IMR-90 (cell line): ENCODE measurements around the gene GRIN2A. TPM values are rescaled to one million over a fixed set of nuclear protein-coding genes. Genes with fewer than 3 reads are reported as not detected.

Experiments
- ATAC-seq: fragments of 200-7000 bp; cut with Tn5 transposase; 2 replicates; pipeline ENCODE4 v1.9.1; 2020; ENCODE audit warnings: low read depth, mild to moderate bottlenecking, moderate library complexity
- BruUV-seq: library from RNA; stranded (reverse); fragments of 400-500 nt; replicated peaks from 2 replicates; lab custom pipeline; 2021; lab: Mats Ljungman, UMichigan
- CTCF ChIA-PET: fragments of 300-600 bp; formaldehyde crosslinking; extraction: SDS; loops from one replicate; lab custom pipeline; 2021; ENCODE audit warnings: antibody characterized with exemption; lab: Yijun Ruan, JAX
- POLR2A ChIA-PET: fragments of 300-600 bp; sonication (Branson Sonifier 250); formaldehyde crosslinking; loops from one replicate; lab custom pipeline; 2022; ENCODE audit warnings: antibody characterized with exemption; ENCODE audit not compliant: unreplicated experiment; lab: Charles Lee
- DNase-seq: peaks from one replicate; pipeline ENCODE4 v3.0.0; 2013
- H2AFZ ChIP-seq: replicated peaks from 2 replicates; pipeline ENCODE3; 2013; ENCODE audit warnings: low read length, mild to moderate bottlenecking; ENCODE audit not compliant: poor library complexity
- H2AK5ac ChIP-seq: 2 replicates; pipeline ENCODE4 v1.6.1; 2013; ENCODE audit warnings: low read depth, low read length, inconsistent platforms
- H2AK9ac ChIP-seq: replicated peaks from 2 replicates; pipeline ENCODE3; 2013; ENCODE audit warnings: mild to moderate bottlenecking, low read depth, low read length, moderate library complexity; ENCODE audit not compliant: poor library complexity
- H2BK120ac ChIP-seq: 2 replicates; pipeline ENCODE4 v1.6.1; 2013; ENCODE audit warnings: low read depth, low read length, inconsistent platforms
- H2BK15ac ChIP-seq: 3 replicates; pipeline ENCODE4 v1.6.1; 2013; ENCODE audit warnings: low read depth, low read length, inconsistent platforms
- H2BK20ac ChIP-seq: 2 replicates; pipeline ENCODE4 v1.6.1; 2013; ENCODE audit warnings: low read depth, mild to moderate bottlenecking, inconsistent platforms, low read length, moderate library complexity
- H2BK5ac ChIP-seq: 2 replicates; pipeline ENCODE4 v1.6.1; 2013; ENCODE audit warnings: mild to moderate bottlenecking, low read depth, low read length, inconsistent platforms; ENCODE audit not compliant: poor library complexity, severe bottlenecking
- H3K14ac ChIP-seq: replicated peaks from 2 replicates; pipeline ENCODE4 v1.6.1; 2013; ENCODE audit warnings: low read depth, low read length, inconsistent platforms
- H3K18ac ChIP-seq: 2 replicates; pipeline ENCODE4 v1.6.1; 2013; ENCODE audit warnings: low read depth, low read length, control low read depth
- H3K23ac ChIP-seq: 2 replicates; pipeline ENCODE4 v1.6.1; 2013; ENCODE audit warnings: low read depth, low read length, inconsistent platforms
- H3K27ac ChIP-seq: 2 replicates; pipeline ENCODE4 v1.5.1; 2013; ENCODE audit warnings: mild to moderate bottlenecking, control low read depth, low read length; ENCODE audit not compliant: insufficient read depth
- H3K27me3 ChIP-seq: 2 replicates; pipeline ENCODE4 v1.6.1; 2013; ENCODE audit warnings: low read length; ENCODE audit not compliant: control insufficient read depth, insufficient read depth
- H3K36me3 ChIP-seq: 2 replicates; pipeline ENCODE4 v1.6.1; 2013; ENCODE audit warnings: low read length, mixed read lengths; ENCODE audit not compliant: control insufficient read depth, insufficient read depth
- H3K4ac ChIP-seq: 2 replicates; pipeline ENCODE4 v1.6.1; 2013; ENCODE audit warnings: low read depth, low read length, inconsistent platforms
- H3K4me1 ChIP-seq: 2 replicates; pipeline ENCODE4 v1.6.1; 2013; ENCODE audit warnings: low read length, mixed read lengths; ENCODE audit not compliant: control insufficient read depth, insufficient read depth
- H3K4me2 ChIP-seq: 2 replicates; pipeline ENCODE4 v1.6.1; 2013; ENCODE audit warnings: low read depth, mild to moderate bottlenecking, control low read depth, low read length, moderate library complexity
- H3K4me3 ChIP-seq: 2 replicates; pipeline ENCODE4 v1.5.1; 2013; ENCODE audit warnings: low read depth, mild to moderate bottlenecking, control low read depth, low read length, moderate library complexity; ENCODE audit not compliant: insufficient read depth
- H3K56ac ChIP-seq: 2 replicates; pipeline ENCODE4 v1.6.1; 2013; ENCODE audit warnings: low read length, inconsistent platforms; ENCODE audit not compliant: insufficient read depth; ENCODE audit errors: extremely low read depth
- H3K79me1 ChIP-seq, 2 experiments: 2 replicates each; pipeline ENCODE4 v1.6.1; 2013; ENCODE audit warnings: low read length in 2 of 2, inconsistent platforms in 1 of 2, low read depth in 1 of 2
- H3K9ac ChIP-seq: 2 replicates; pipeline ENCODE4 v1.6.1; 2013; ENCODE audit warnings: low read depth, low read length, control low read depth
- H3K9me1 ChIP-seq: 2 replicates; pipeline ENCODE4 v1.6.1; 2013; ENCODE audit warnings: low read length, inconsistent platforms; ENCODE audit not compliant: insufficient read depth
- H3K9me3 ChIP-seq: 2 replicates; pipeline ENCODE4 v1.6.1; 2013; ENCODE audit warnings: low read length; ENCODE audit not compliant: control insufficient read depth, insufficient read depth
- H4K20me1 ChIP-seq: 2 replicates; pipeline ENCODE4 v1.6.1; 2013; ENCODE audit warnings: low read length, inconsistent platforms; ENCODE audit not compliant: insufficient read depth
- H4K5ac ChIP-seq: 2 replicates; pipeline ENCODE4 v1.6.1; 2013; ENCODE audit warnings: mild to moderate bottlenecking, low read depth, low read length, control low read depth
- H4K8ac ChIP-seq, 2 experiments: 2 replicates each; pipeline ENCODE4 v1.6.1; 2013; ENCODE audit warnings: low read depth in 2 of 2, low read length in 2 of 2, control low read depth in 1 of 2, inconsistent platforms in 1 of 2
- H4K91ac ChIP-seq: 2 replicates; pipeline ENCODE4 v1.6.1; 2013; ENCODE audit warnings: low read depth, low read length, inconsistent platforms; ENCODE audit not compliant: insufficient read depth
- CEBPB ChIP-seq: IDR thresholded peaks from 2 replicates; pipeline ENCODE4 v1.6.1; 2012; ENCODE audit warnings: low read depth, low read length, improper control_type of control experiment
- CHD1 ChIP-seq: IDR thresholded peaks from 2 replicates; pipeline ENCODE4 v1.6.1; 2012; ENCODE audit warnings: low read depth, low read length, improper control_type of control experiment
- FOS ChIP-seq: fragments of 150-350 bp; IDR thresholded peaks from 2 replicates; pipeline ENCODE4 v1.6.1; 2016; ENCODE audit warnings: low read depth, low read length
- MAZ ChIP-seq: IDR thresholded peaks from 2 replicates; pipeline ENCODE4 v1.6.1; 2012; ENCODE audit warnings: low read depth, mild to moderate bottlenecking, low read length, improper control_type of control experiment, moderate library complexity, borderline replicate concordance
- RFX5 ChIP-seq: IDR thresholded peaks from 2 replicates; pipeline ENCODE4 v1.8.0; 2012; ENCODE audit warnings: low read depth, mild to moderate bottlenecking, low read length, moderate library complexity
- WGBS, 2 experiments: methylation state at CpG; one replicate each; pipeline versions ENCODE4 v1.1.5 to v1.1.7; 2013; ENCODE audit warnings: missing lambda C conversion rate in 2 of 2; ENCODE audit not compliant: insufficient read length in 1 of 2; ENCODE audit errors: extremely low coverage in 2 of 2; 5-methylcytosine and 5-hydroxymethylcytosine counted together
- dilution Hi-C: fragments of 300-500 bp; cut with HindIII; formaldehyde crosslinking; loops from one replicate; pipeline ENCODE4 v1.14.3; 2018; ENCODE audit warnings: low sequenced_read_pairs; ENCODE audit not compliant: unreplicated experiment
- in situ Hi-C: fragments of 300-500 bp; cut with MboI; formaldehyde crosslinking; loops from 3 replicates; pipeline ENCODE4 v1.14.3; 2019; ENCODE audit warnings: low sequenced_read_pairs, inconsistent platforms, mixed read lengths
- intact Hi-C: fragments of 100-400 bp; cut with micrococcal nuclease; formaldehyde crosslinking; loops from 2 replicates; pipeline ENCODE4 v1.10.0; 2022
- polyA plus RNA-seq, 3 experiments: library from polyadenylated mRNA; depleted of rRNA; stranded (reverse); fragments of >200 nt; gene quantifications; 2 replicates each; pipeline ENCODE4 v1.2.3, GENCODE V29; 2012; ENCODE audit warnings: low replicate concordance in 1 of 3
- total RNA-seq: library from RNA; depleted of rRNA; stranded (reverse); fragments of >200 nt; gene quantifications from 2 replicates; pipeline ENCODE4 v1.2.3, GENCODE V29; 2012
- TF ChIP-seq, protein P1 (sequence below): fragments of 150-350 bp; IDR thresholded peaks from 2 replicates; pipeline ENCODE4 v1.6.1; 2016; ENCODE audit warnings: low read depth, mild to moderate bottlenecking, low read length, moderate library complexity, borderline replicate concordance

Gene GRIN2A
- total and polyA plus RNA-seq, 2 of the 4 experiments (the other 2 are of a cell fraction): under 0.01 TPM; not detected in 1

DNA sequence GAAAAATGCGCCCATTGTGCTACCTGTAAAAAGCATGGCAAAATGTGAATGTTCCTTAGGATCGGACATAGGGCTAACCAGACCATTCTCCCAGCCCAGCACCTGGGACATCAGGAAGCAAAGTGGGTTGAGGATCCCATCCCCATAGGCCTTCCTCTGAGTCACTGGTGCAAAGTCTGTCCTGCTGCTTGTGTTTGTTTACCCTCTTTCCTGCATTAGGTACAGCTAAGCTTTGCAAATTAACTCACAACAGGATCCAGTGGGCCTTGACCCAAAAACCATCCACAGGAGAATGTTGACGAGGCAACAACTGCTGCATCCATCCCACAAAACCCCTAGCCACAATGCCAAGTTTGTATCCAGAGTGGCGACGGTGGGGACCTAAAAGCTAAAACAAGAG lies 106.2 kb downstream of the GRIN2A start:
- Histone ChIP-seq H3K23ac (no peak overlapping the region), H3K56ac (no peak overlapping the region), H3K27ac (no peak overlapping the region), H4K8ac (no peak overlapping the region), H3K27me3 (no peaks in the 10 kb centered on the region), H4K91ac (no peak overlapping the region), H4K5ac (no peak overlapping the region), H2AFZ (no peak overlapping the region), H3K4me1 (no peaks in the 10 kb centered on the region), H2AK5ac (no peak overlapping the region), H2BK20ac (no peak overlapping the region), H2AK9ac (no peak overlapping the region), H3K9me3 (peaks cover 24% of the 10 kb centered on the region), H2BK5ac (no peak overlapping the region), H4K20me1 (no peaks in the 10 kb centered on the region), H3K9me1 (no peaks in the 10 kb centered on the region), H3K36me3 (no peaks in the 10 kb centered on the region), H3K79me1 (no peaks in the 10 kb centered on the region), H2BK15ac (no peak overlapping the region), H3K4ac (no peak overlapping the region), H3K4me2 (no peak overlapping the region), H3K14ac (no peak overlapping the region), H3K18ac (no peak overlapping the region), H3K9ac (no peak overlapping the region), H2BK120ac (no peak overlapping the region), H3K4me3 (no peak overlapping the region)
- TF ChIP-seq FOS (no peak), MAZ (no peak), CEBPB (no peak), CHD1 (no peak), RFX5 (no peak)
- TF ChIP-seq, protein P1, sequence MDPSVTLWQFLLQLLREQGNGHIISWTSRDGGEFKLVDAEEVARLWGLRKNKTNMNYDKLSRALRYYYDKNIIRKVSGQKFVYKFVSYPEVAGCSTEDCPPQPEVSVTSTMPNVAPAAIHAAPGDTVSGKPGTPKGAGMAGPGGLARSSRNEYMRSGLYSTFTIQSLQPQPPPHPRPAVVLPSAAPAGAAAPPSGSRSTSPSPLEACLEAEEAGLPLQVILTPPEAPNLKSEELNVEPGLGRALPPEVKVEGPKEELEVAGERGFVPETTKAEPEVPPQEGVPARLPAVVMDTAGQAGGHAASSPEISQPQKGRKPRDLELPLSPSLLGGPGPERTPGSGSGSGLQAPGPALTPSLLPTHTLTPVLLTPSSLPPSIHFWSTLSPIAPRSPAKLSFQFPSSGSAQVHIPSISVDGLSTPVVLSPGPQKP: no peak
- dilution Hi-C loops: no loop called here
- ChIA-PET POLR2A (no interaction called here), CTCF (no interaction called here)
- in situ Hi-C loops: no loop called here
- DNase-seq (no peak), ATAC-seq (no peak)
- 63% methylated on average over 2 of the region's 5 CpGs; no CpG with 5 or more reads in 1 of the 2 experiments for WGBS, 2 experiments
- no TSS peak for BruUV-seq
- intact Hi-C loops: no loop called here
